ENCODE data around the gene TTLL8. TPM values are rescaled to one million over a fixed set of nuclear protein-coding genes. Genes with fewer than 3 reads are reported as not detected.

The TTLL8 gene
- total RNA-seq, 1 donor from 2014 or later = not detected

GRCh38 chr22:50083462-50084079 is 25.5 kb upstream of the TTLL8 start:
- Histone ChIP-seq H3K36me3 (ENCODE audit: control insufficient read depth in 3 of 3, insufficient read depth in 3 of 3, low read length in 3 of 3) (no peaks in the 10 kb centered on the region), H3K4me3 (ENCODE audit: low read length in 3 of 3) (no peak overlapping the region), H3K9ac (ENCODE audit: low read depth in 1 of 3, low read length in 3 of 3) (no peak overlapping the region), H3K4me1 (ENCODE audit: control insufficient read depth in 3 of 3, insufficient read depth in 3 of 3, low read length in 3 of 3) (no peaks in the 10 kb centered on the region), H3K27ac (ENCODE audit: low read depth, low read length) (no peak overlapping the region), H3K27me3 (ENCODE audit: control insufficient read depth in 3 of 3, insufficient read depth in 3 of 3, low read length in 3 of 3) (peaks cover 41 to 56% (median 53%) of the 10 kb centered on the region in 3 donors), H3K9me3 (ENCODE audit: control insufficient read depth in 3 of 3, low read length in 3 of 3) (no peaks in the 10 kb centered on the region)

GRCh38 chr22:50082961-50083461 is 24.9 kb upstream of the TTLL8 start:
- Histone ChIP-seq H3K4me3 (ENCODE audit: low read length in 3 of 3) (no peak overlapping the region), H3K4me1 (ENCODE audit: control insufficient read depth in 3 of 3, insufficient read depth in 3 of 3, low read length in 3 of 3) (no peaks in the 10 kb centered on the region), H3K27me3 (ENCODE audit: control insufficient read depth in 3 of 3, insufficient read depth in 3 of 3, low read length in 3 of 3) (peaks cover 40 to 56% (median 51%) of the 10 kb centered on the region in 3 donors), H3K9me3 (ENCODE audit: control insufficient read depth in 3 of 3, low read length in 3 of 3) (no peaks in the 10 kb centered on the region), H3K27ac (ENCODE audit: low read depth, low read length) (no peak overlapping the region), H3K9ac (ENCODE audit: low read depth in 1 of 3, low read length in 3 of 3) (no peak overlapping the region), H3K36me3 (ENCODE audit: control insufficient read depth in 3 of 3, insufficient read depth in 3 of 3, low read length in 3 of 3) (no peaks in the 10 kb centered on the region)

- H3K9me3 ChIP-seq (ENCODE audit: control insufficient read depth in 3 of 3, low read length in 3 of 3) = no peaks in the 10 kb centered on the region
- no peaks in the 10 kb centered on the region for H3K4me1 ChIP-seq (ENCODE audit: control insufficient read depth in 3 of 3, insufficient read depth in 3 of 3, low read length in 3 of 3)
- H3K36me3 ChIP-seq (ENCODE audit: control insufficient read depth in 3 of 3, insufficient read depth in 3 of 3, low read length in 3 of 3) = no peaks in the 10 kb centered on the region
- no peak overlapping the region for H3K9ac ChIP-seq (ENCODE audit: low read depth in 1 of 3, low read length in 3 of 3)
- peaks cover 33 to 51% (median 44%) of the 10 kb centered on the region in 3 donors for H3K27me3 ChIP-seq (ENCODE audit: control insufficient read depth in 3 of 3, insufficient read depth in 3 of 3, low read length in 3 of 3)
- H3K27ac ChIP-seq (ENCODE audit: low read depth, low read length) = no peak overlapping the region
- H3K4me3 ChIP-seq (ENCODE audit: low read length in 3 of 3) = no peak overlapping the region
These were observed 24.2 kb upstream of the TTLL8 start for GRCh38 chr22:50082197-50082715.

- H3K27me3 ChIP-seq (ENCODE audit: control insufficient read depth in 3 of 3, insufficient read depth in 3 of 3, low read length in 3 of 3) = peaks cover 34 to 52% (median 40%) of the 10 kb centered on the region in 3 donors
- no peaks in the 10 kb centered on the region for H3K36me3 ChIP-seq (ENCODE audit: control insufficient read depth in 3 of 3, insufficient read depth in 3 of 3, low read length in 3 of 3)
- no peaks in the 10 kb centered on the region for H3K4me1 ChIP-seq (ENCODE audit: control insufficient read depth in 3 of 3, insufficient read depth in 3 of 3, low read length in 3 of 3)
- H3K9ac ChIP-seq (ENCODE audit: low read depth in 1 of 3, low read length in 3 of 3) = no peak overlapping the region
- H3K9me3 ChIP-seq (ENCODE audit: control insufficient read depth in 3 of 3, low read length in 3 of 3) = no peaks in the 10 kb centered on the region
- H3K27ac ChIP-seq (ENCODE audit: low read depth, low read length) = no peak overlapping the region
- H3K4me3 ChIP-seq (ENCODE audit: low read length in 3 of 3) = no peak overlapping the region
These were observed 23.5 kb upstream of the TTLL8 start for GRCh38 chr22:50081426-50082196.

- Histone ChIP-seq H3K9me3 (ENCODE audit: control insufficient read depth in 3 of 3, low read length in 3 of 3) (no peaks in the 10 kb centered on the region), H3K27me3 (ENCODE audit: control insufficient read depth in 3 of 3, insufficient read depth in 3 of 3, low read length in 3 of 3) (peaks cover 28 to 48% (median 36%) of the 10 kb centered on the region in 3 donors), H3K36me3 (ENCODE audit: control insufficient read depth in 3 of 3, insufficient read depth in 3 of 3, low read length in 3 of 3) (no peaks in the 10 kb centered on the region), H3K27ac (ENCODE audit: low read depth, low read length) (no peak overlapping the region), H3K4me3 (ENCODE audit: low read length in 3 of 3) (no peak overlapping the region), H3K9ac (ENCODE audit: low read depth in 1 of 3, low read length in 3 of 3) (no peak overlapping the region), H3K4me1 (ENCODE audit: control insufficient read depth in 3 of 3, insufficient read depth in 3 of 3, low read length in 3 of 3) (no peaks in the 10 kb centered on the region)
These were observed 22.0 kb upstream of the TTLL8 start for GRCh38 chr22:50080077-50080465.

- peaks cover 27 to 47% (median 34%) of the 10 kb centered on the region in 3 donors for H3K27me3 ChIP-seq (ENCODE audit: control insufficient read depth in 3 of 3, insufficient read depth in 3 of 3, low read length in 3 of 3)
- no peaks in the 10 kb centered on the region for H3K9me3 ChIP-seq (ENCODE audit: control insufficient read depth in 3 of 3, low read length in 3 of 3)
- H3K4me1 ChIP-seq (ENCODE audit: control insufficient read depth in 3 of 3, insufficient read depth in 3 of 3, low read length in 3 of 3) = no peaks in the 10 kb centered on the region
- no peak overlapping the region for H3K9ac ChIP-seq (ENCODE audit: low read depth in 1 of 3, low read length in 3 of 3)
- H3K27ac ChIP-seq (ENCODE audit: low read depth, low read length) = no peak overlapping the region
- H3K36me3 ChIP-seq (ENCODE audit: control insufficient read depth in 3 of 3, insufficient read depth in 3 of 3, low read length in 3 of 3) = no peaks in the 10 kb centered on the region
- no peak overlapping the region for H3K4me3 ChIP-seq (ENCODE audit: low read length in 3 of 3)
These were observed 20.7 kb upstream of the TTLL8 start for GRCh38 chr22:50078761-50079160.

- Histone ChIP-seq H3K4me3 (ENCODE audit: low read length in 3 of 3) (no peak overlapping the region), H3K27ac (ENCODE audit: low read depth, low read length) (no peak overlapping the region), H3K9ac (ENCODE audit: low read depth in 1 of 3, low read length in 3 of 3) (no peak overlapping the region), H3K27me3 (ENCODE audit: control insufficient read depth in 3 of 3, insufficient read depth in 3 of 3, low read length in 3 of 3) (peaks cover 23 to 43% (median 29%) of the 10 kb centered on the region in 3 donors), H3K36me3 (ENCODE audit: control insufficient read depth in 3 of 3, insufficient read depth in 3 of 3, low read length in 3 of 3) (no peaks in the 10 kb centered on the region), H3K9me3 (ENCODE audit: control insufficient read depth in 3 of 3, low read length in 3 of 3) (no peaks in the 10 kb centered on the region), H3K4me1 (ENCODE audit: control insufficient read depth in 3 of 3, insufficient read depth in 3 of 3, low read length in 3 of 3) (no peaks in the 10 kb centered on the region)
These were observed 20.1 kb upstream of the TTLL8 start for GRCh38 chr22:50078246-50078645.

- peaks cover 21 to 40% (median 25%) of the 10 kb centered on the region in 3 donors for H3K27me3 ChIP-seq (ENCODE audit: control insufficient read depth in 3 of 3, insufficient read depth in 3 of 3, low read length in 3 of 3)
These were observed 18.8 kb upstream of the TTLL8 start for GRCh38 chr22:50076646-50077535.

GRCh38 chr22:50074551-50075530 is 16.7 kb upstream of the TTLL8 start:
- no peaks in the 10 kb centered on the region for H3K4me1 ChIP-seq (ENCODE audit: control insufficient read depth in 3 of 3, insufficient read depth in 3 of 3, low read length in 3 of 3)
- no peaks in the 10 kb centered on the region for H3K36me3 ChIP-seq (ENCODE audit: control insufficient read depth in 3 of 3, insufficient read depth in 3 of 3, low read length in 3 of 3)
- no peaks in the 10 kb centered on the region for H3K9me3 ChIP-seq (ENCODE audit: control insufficient read depth in 3 of 3, low read length in 3 of 3)
- H3K4me3 ChIP-seq (ENCODE audit: low read length in 3 of 3) = no peak overlapping the region
- peaks cover 16 to 37% (median 18%) of the 10 kb centered on the region in 3 donors for H3K27me3 ChIP-seq (ENCODE audit: control insufficient read depth in 3 of 3, insufficient read depth in 3 of 3, low read length in 3 of 3)
- H3K27ac ChIP-seq (ENCODE audit: low read depth, low read length) = no peak overlapping the region
- no peak overlapping the region for H3K9ac ChIP-seq (ENCODE audit: low read depth in 1 of 3, low read length in 3 of 3)

More at GRCh38 chr22:50076646-50077535, 18.8 kb upstream of the TTLL8 start:
- no peaks in the 10 kb centered on the region for H3K9me3 ChIP-seq (ENCODE audit: control insufficient read depth in 3 of 3, low read length in 3 of 3)
- no peak overlapping the region for H3K4me3 ChIP-seq (ENCODE audit: low read length in 3 of 3)
- H3K36me3 ChIP-seq (ENCODE audit: control insufficient read depth in 3 of 3, insufficient read depth in 3 of 3, low read length in 3 of 3) = no peaks in the 10 kb centered on the region
- H3K4me1 ChIP-seq (ENCODE audit: control insufficient read depth in 3 of 3, insufficient read depth in 3 of 3, low read length in 3 of 3) = no peaks in the 10 kb centered on the region
- no peak overlapping the region for H3K27ac ChIP-seq (ENCODE audit: low read depth, low read length)
- H3K9ac ChIP-seq (ENCODE audit: low read depth in 1 of 3, low read length in 3 of 3) = no peak overlapping the region
